SIG-M5 (cell line): ENCODE data around the gene TBC1D17.

ENCODE experiments used
- DNase-seq: peaks from one replicate; lab custom pipeline; 2025; lab: John Stamatoyannopoulos, UW

TBC1D17 gene

DNA sequence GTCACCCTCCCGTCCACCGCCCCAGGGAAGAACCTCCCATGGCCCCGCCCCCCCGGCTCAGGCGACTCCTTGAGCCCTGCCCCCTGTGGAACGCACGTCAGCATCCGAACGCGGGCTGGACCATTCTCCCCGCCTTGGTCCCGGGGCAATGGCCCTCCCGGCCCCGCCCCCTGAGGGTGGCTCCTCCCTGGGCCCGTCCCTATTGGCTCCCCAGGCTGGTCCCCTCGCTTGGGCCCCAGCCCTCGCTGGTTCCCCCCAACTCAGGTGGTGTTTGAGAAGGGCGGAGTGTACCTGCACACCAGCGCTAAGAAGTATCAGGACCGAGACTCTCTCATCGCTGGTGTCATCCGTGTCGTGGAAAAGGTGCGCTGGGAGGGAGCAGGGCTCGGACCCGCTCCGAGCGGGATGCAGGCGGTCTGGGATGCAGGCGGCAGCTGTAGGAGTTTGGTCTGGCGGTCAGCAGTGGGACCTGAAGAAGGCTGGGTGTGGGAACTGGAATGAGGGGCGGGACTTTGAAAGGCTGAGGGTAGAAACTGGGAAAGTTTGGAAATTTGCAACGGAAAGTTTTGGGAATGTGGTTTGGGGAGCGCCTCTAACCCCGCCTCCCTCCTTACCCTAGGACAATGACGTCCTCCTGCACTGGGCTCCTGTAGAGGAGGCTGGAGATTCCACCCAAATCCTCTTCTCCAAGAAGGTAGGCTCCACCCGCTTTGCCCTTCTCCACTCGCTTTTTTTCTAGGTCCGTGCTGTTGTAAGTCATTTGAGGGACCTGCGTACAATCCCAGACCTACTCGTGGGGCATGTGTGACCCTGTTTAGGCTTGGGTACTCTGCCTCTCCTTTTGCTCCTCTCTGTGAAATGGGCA is 609 bp downstream of the TBC1D17 start:
- peak; percentile 58 for DNase-seq

DNA sequence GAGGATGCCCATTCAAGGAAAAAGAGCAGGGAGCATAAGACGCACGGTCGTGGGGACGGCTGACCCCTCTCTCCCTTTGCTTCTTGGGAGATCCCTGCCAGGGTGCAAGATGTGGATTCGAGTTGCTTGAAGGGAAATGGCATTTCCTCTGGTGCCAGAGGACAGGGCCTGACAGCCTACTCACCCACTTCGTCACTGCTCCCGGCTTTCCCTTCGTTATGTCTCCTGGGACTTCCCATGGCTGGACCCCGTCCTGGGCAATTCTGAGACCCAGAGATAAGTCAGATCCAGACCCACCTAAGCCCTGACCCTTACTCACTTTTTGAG is 1.2 kb downstream of the TBC1D17 start:
- DNase-seq: no peak

DNA sequence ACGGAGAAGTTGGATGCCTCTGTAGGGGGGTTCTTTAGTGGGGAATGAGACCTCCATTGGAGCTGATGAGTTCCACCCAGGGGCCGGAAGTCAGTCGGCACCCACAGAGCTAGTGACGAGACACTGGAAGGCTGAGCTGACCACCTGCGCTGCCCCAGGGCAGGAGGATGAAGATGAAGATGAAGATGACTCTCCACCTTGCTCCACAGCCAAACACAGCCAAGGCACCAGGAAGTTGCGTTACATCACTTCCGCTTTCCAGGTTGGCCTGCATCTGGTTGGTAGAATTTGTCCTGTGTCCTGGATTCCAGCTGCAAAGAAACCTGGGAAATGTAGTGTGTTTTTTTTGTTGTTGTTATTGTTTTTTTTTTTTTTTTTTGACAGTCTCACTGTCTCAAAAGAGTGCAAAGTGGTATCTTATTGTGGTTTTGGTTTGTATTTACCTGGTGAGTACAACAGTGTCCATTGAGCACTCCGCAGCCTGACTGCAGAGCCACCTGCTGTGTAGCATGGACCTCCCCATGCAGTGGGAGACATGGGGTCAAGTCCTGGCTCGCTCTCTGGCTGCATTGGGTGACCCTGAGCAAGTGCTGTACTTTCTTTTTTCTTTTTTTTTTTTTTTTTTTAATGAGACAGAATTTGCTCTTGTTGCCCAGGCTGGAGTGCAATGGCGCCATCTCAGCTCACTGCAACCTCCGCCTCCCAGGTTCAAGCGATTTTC is 1.9 kb downstream of the TBC1D17 start:
- DNase-seq: no peak

DNA sequence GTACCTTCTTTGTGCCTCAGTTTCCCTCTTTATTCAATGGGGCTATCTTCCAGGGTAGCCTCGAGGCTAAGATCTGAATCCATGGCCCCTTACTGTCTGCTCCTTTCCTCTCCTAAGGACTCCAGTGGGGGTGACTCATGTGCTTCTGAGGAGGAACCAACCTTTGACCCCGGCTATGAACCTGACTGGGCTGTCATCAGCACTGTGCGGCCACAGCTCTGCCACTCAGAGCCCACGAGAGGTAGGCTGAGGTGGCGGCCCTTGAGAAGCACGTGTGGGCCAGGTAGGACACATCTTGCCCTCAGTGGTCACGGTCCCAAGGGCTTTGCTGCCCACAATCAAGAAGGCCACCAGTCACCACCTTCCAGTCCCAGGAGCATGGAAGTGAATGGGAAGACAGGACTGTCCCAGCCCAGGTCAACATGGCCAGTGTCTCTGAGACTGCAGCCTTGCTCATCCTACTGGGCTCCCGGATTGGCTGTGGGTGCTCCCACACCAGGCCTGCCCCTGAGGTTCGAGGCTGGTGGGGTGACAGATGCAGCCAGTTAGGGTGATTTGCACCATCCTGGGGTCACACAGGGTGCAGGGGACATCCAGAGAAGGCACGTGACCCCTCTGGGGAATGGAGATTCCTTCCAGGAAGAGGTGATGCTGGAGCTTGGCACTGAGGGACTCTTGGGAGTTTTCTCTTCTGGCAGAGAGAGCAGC is 2.8 kb downstream of the TBC1D17 start:
- DNase-seq: no peak

DNA sequence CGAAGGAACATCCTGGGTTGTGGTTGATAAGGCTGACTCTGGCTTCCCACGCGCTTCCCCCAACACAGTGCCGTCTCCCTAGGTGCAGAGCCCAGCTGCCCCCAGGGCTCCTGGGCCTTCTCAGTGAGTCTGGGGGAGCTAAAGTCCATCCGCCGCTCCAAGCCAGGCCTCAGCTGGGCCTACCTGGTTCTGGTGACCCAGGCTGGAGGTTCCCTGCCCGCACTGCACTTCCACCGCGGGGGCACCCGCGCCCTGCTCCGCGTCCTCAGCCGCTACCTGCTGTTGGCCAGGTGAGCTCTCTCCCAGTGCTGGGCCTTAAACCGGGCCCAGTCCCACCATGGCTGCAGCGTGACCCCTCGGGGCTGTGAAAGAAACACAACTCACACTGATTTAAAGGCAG is 3.7 kb downstream of the TBC1D17 start:
- no peak for DNase-seq

DNA sequence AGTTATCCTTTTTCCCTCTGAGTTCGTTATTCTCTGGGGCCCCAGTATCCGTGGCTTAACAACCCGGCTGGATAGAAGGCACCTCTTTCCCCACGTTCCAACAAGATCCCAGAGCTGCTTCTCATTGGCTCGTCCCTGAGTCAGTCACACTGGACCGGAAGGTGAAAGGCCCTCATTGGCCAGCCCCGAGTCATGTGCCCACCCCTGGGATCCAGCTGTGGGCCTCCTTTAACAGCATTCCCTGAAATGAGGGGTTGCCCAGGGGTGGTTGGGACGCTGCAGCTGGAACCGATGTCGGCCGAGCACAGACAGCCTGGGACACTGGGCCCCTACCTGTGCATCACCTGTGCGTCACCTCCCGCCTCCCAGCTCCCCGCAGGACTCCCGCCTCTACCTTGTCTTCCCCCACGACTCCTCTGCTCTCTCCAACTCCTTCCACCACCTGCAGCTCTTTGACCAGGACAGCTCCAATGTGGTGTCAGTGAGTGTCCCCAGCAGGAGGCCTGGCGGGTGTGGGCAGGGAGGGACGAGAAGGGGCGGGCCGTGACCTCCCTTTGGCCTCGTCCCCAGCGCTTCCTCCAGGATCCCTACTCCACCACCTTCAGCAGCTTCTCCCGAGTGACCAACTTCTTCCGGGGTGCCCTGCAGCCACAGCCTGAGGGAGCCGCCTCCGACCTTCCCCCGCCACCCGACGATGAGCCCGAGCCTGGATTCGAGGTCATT is 4.3 kb downstream of the TBC1D17 start:
- DNase-seq: no peak

DNA sequence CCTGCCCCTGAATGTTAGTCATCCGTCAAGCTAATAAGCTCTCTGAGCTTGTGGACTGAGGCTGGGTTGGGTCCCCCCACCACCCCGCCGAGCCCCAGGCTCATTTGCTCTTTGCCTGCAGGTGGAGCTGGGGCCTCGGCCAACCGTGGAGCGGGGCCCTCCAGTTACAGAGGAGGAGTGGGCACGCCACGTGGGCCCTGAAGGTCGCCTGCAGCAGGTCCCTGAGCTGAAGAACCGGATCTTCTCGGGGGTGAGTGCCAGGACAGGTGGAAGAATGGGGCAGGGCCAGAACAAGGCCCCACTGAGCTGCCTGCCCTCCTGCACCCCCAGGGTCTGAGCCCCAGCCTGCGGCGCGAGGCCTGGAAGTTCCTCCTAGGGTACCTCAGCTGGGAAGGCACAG is 5.1 kb downstream of the TBC1D17 start:
- no peak for DNase-seq

DNA sequence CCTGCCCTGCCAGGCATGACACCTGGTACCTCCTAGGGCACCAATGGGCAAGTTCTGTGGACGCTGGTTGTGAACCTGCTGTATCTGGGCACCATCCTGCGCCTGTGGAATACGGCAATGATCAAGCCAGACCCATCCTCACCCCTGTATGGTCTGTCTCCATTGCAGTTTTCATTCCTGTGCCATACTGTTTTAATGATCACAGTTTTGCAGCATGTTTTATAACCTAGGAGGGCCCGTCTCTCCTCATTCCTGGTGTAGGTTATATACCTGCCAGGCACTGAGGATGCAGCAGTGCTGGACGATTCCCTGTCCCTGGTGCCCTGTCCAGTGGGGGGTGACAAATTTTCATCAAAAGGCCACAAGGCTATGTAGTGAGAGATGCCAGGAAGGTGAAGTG is 5.6 kb downstream of the TBC1D17 start:
- DNase-seq: no peak

DNA sequence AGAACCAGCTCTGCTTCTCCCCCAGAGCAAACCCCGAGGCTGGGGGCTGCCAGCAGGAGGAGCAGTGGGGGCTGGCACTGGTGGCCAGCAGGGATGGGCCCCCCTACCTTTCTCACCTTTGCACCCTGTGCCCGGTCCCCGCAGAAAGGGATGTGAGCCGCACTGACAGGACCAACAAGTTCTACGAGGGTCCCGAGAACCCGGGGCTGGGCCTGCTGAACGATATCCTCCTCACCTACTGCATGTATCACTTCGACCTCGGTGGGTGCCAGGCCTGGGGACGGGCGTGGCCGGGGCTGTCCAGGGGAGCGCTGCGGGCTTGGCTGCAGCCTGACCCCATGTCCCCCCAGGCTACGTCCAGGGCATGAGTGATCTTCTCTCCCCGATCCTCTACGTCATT is 6.6 kb downstream of the TBC1D17 start:
- no peak for DNase-seq

DNA sequence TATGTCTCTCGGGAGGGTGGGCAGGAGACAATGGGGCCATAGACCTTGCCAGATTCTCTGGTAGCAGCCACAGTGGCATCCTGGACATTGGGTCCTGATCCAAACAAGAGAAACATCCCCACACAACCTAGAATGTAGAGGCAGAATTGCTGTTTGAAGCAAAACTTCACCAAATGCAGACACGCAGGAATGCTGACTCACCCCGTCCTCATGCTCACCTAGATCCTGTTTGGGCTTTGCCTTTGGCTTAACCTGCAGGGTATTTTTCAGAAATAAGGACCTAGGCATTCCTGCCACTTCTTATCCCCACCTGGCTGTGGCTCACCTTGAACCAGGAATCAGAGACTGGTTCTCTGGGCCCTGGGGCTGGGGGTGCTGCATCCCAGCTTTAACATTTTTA is 7.3 kb downstream of the TBC1D17 start:
- no peak for DNase-seq

DNA sequence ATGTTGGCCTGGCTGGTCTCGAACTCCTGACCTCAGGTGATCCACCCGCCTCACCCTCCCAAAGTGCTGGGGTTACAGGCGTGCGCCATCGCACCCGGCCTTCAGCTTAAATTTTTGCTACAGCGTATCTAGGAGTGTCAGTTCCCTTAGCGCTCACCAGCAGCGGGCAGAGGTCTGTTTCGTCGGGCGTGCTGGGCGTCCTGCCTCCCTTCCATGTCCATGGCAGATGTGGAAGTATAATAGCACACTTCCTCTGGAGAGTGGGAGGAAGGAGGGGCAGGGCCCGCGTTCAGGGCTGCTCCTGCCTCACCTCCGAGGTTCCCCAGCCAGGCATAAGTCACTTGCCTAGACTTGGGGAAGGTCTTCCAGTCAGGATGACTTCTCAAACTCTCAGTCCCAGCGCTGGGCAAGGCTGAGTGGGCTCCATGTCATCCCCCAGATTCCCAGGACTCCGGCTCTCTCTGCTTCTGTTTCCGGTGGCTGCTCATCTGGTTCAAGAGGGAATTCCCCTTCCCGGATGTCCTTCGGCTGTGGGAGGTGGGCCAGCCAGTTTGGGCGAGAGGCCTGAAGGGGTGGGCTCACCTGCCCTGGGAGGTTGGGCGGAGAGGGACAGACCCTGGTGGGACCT is 9.6 kb downstream of the TBC1D17 start:
- DNase-seq: no peak

DNA sequence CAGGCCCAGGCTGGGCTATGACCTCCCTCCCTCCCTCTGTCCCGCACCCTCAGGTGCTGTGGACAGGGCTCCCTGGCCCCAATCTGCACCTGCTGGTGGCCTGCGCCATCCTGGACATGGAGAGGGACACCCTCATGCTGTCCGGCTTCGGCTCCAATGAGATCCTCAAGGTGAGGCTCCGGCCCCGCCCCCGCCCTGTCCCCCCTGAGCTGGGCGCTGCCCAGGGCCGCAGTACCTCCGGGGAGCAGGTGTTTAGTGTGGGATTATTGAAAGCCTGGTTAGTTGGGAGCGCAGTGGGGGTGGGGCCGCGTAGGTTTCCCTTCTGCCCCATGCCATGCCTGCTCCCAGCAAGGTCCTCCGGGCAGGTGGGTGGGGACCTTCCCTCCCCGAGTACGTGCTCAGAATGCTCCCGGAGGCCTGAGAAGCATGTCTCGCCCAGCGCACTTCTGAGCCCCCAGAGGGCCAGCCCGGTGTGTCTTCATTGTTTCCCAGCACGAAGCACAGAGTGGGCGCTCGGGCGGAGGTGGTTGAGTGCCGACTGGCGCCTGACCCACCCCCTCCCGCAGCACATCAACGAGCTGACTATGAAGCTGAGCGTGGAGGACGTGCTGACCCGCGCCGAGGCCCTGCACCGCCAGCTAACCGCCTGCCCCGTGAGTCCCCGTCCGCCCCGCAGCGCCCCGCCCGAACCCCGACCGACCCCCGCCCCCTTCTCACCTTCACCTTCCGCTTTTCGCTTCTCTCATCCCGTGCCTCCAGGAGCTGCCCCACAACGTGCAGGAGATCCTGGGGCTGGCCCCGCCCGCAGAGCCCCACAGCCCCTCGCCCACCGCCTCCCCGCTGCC is 10.4 kb downstream of the TBC1D17 start:
- DNase-seq: no peak

DNA sequence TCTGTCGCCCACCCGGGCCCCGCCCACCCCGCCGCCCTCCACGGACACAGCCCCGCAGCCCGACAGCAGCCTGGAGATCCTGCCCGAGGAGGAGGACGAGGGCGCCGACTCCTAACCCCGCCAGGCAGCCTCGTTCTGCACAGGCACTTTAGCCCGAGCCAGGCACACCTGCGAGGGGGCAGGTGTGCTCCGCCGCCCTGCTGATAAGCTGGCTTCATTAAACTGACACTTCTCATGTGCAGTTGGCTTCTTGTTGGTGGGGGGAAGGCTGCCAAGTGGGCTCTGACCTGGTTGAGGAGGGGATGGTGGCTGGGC is 11.0 kb downstream of the TBC1D17 start:
- no peak for DNase-seq

DNA sequence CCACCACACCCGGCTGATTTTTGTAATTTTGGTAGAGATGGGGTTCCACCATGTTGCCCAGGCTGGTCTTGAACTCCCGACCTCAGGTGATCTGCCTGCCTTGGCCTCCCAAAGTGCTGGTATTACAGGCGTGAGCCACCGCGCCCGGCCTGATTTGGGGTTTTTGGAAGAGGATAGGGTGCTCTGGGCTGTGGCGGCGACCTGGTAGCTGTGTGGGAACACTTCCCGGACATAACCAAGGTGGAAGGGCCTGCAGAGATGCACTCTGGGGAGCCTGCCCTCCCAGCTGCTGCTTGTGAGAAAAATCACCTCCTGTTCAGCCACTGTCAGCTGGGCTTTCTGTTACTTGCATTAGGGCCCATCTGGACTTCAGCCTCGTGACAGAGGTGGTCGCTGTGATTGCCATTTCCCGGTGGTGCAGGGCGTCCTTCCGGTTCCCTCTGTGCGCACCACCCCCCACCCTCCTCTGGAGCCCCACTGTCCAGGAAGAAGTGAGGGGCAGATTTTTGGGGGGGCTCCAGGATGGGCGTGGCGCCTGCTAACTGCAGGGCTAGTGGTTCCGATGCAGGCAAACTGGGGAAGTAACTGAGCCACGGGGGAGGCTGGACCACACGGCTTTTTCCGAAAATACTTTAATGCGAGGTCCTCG is 11.7 kb downstream of the TBC1D17 start:
- DNase-seq: no peak

DNA sequence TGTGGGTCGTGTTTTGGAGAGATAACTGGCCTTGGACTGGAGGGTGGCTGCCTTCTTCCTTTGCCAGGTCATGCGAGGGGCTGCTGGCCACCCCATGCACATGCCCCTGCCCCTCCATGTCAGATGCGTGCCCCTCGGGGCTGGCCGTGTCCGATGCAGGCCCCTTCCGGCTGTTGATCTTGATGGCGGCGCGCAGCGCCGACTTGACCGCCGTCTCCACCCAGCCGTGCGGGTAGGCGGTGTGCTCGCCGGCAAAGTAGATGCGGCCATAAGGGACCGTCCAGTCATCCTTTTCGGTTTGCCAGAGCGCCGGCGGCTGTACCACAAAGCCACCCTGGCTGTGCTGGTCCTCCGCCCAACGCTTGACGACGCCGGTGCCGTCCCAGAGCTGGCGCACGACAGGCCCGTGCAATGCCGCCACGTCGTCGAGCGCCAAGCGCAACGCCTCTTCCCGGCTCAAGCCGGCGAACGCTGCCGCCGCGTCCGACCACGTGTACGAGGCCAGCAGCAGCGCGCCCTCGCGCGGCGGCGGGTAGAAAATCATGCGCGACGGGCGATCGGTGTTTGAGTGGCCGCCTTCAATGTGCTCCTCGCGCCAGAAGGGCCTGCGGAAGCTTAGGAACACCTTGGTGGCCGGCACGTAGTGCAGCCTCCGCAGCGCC is 12.3 kb downstream of the TBC1D17 start:
- no peak for DNase-seq

DNA sequence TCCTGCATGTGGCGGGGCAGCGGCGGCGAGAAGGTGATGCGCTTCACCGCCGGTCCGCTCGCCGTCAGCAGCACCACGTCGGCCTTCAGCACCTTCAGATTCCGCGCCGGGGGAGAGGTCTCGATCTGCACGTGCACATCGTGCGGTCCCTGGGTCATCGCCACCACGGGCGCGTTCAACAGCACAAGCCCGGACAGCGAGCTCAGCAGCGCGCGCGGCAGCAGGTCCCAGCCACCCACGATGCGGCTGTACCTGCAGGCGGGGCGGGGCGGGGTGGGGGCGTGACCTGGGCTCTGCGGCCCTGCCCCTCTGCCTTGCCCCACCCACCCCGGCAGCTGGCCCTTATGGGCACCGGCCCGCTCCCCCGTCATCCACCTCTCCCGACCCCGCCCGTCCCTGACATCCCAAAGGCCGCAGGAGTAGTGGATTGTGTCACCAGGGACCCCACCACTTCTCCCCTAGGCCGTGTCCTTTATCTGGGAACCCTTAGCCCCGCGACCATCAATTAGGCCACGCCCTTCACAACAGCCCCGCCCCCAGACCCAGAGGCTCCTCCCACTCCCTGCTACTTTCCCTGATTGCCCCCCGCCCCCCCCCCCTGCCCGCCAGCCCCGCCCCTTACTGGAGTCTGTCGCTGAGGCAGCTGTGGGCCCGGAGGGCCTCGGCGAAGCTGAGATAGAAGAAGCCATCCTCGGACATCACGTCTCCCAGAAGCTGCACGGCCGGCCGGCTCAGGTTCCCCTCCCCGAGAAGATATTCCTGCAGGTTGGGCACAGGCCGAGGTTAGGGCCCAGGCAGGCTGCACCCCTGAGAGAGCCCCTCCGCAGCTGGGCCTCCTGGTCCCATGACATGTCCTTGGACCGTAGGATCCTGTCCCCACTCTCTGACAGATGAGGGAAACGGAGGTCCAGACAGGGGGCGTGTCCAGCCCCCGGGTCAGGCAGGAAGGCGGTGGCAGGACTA is 13.1 kb downstream of the TBC1D17 start:
- no peak for DNase-seq

DNA sequence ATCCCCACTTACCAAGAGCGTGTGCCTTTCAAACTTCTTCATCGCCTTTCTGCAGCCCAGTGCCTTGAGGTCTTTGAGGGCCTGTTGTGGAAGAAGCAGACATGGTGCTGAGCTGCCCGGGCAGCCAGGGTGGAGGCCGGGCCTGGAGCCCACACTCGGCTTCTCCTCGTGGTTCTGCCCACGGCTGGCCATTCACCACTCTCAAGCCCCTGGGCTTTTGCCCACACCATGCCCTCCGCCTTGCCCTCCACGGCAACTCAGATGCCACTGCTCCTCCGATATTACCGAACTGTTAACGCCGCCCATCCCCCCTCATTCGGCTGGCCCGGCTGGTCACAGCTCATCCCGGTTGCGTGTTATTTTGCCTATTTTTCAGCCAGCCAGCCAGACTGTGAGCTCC is 13.9 kb downstream of the TBC1D17 start:
- DNase-seq: no peak

DNA sequence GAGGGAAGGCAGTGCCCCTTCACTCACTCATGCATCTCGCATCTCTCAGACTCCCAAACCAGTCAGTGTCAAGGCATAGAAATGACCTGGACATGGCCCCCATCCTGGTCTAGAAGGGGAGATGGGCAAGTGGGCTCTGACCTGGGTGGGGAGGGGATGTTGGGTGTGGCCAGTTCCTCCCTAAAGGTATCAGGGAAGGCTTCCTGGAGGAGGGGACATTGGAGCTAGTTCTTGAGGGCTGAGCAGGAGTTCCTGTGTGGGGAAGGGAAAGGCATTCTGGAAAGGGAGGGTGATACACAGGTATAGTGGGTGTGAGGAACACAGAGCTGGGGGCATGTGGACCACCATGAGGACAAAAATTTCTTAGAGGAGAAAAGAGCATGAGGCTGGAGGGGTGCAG is 15.2 kb downstream of the TBC1D17 start:
- no peak for DNase-seq
